GM20431 (cell line): ENCODE measurements around the gene TNK1.
"Not testable (repeated sequence)": the region's sequence is repeated elsewhere in the genome, so short reads cannot be mapped to it uniquely, and the experiment has no call there.

Experiments
- in situ Hi-C: fragments of 300-500 bp; cut with MseI, MboI; formaldehyde crosslinking; loops from one replicate; pipeline ENCODE4 v1.15.0; 2020; ENCODE audit warnings: low sequenced_read_pairs; ENCODE audit not compliant: unreplicated experiment

Gene TNK1

GRCh38 chr17:7380855-7381683 is at the start of gene TNK1:
Gene TNK1 (plus strand): TSS chr17:7381089. CDS start chr17:7382927, 1,838 bp downstream.
- in situ Hi-C loops: no loop called here

GRCh38 chr17:7332111-7332510 is 48.8 kb upstream of the TNK1 start:
- in situ Hi-C loops: no loop called here

- in situ Hi-C loops: not testable (repeated sequence)
These were observed 48.3 kb upstream of the TNK1 start for GRCh38 chr17:7332600-7333069.

GRCh38 chr17:7334938-7335538 is 45.9 kb upstream of the TNK1 start:
- in situ Hi-C loops: no loop called here

- in situ Hi-C loops: not testable (repeated sequence)
These were observed 45.1 kb upstream of the TNK1 start for GRCh38 chr17:7335765-7336164.

- in situ Hi-C loops: no loop called here
These were observed 44.4 kb upstream of the TNK1 start, which contains the start of gene ACAP1 for GRCh38 chr17:7336240-7337175. Gene ACAP1 (plus strand): TSS chr17:7336529. CDS start chr17:7336735, 206 bp downstream.

- in situ Hi-C loops: not testable (repeated sequence)
These were observed 43.3 kb upstream of the TNK1 start for GRCh38 chr17:7337600-7337999.

GRCh38 chr17:7340179-7340578 is 40.7 kb upstream of the TNK1 start:
- in situ Hi-C loops: no loop called here

- in situ Hi-C loops: no loop called here
These were observed 39.0 kb upstream of the TNK1 start for GRCh38 chr17:7341842-7342241.

- in situ Hi-C loops: no loop called here
These were observed 37.6 kb upstream of the TNK1 start for GRCh38 chr17:7343250-7343649.

GRCh38 chr17:7346761-7347614 is 33.9 kb upstream of the TNK1 start:
- in situ Hi-C loops: no loop called here

GRCh38 chr17:7347630-7348477 is 33.0 kb upstream of the TNK1 start:
- in situ Hi-C loops: no loop called here

- in situ Hi-C loops: no loop called here
These were observed 32.2 kb upstream of the TNK1 start for GRCh38 chr17:7348478-7349242.

GRCh38 chr17:7351665-7352502 is 29.0 kb upstream of the TNK1 start, which contains the start of gene KCTD11:
Gene KCTD11 (plus strand): TSS chr17:7352162.
- in situ Hi-C loops: no loop called here

- in situ Hi-C loops: no loop called here
These were observed 28.4 kb upstream of the TNK1 start for GRCh38 chr17:7352503-7352889.

GRCh38 chr17:7352910-7353635 is 27.8 kb upstream of the TNK1 start:
- in situ Hi-C loops: no loop called here
